ENCODE results near the gene TIMM44.
"Not testable (repeated sequence)": the region's sequence is repeated elsewhere in the genome, so short reads cannot be mapped to it uniquely, and the experiment has no call there.

TIMM44 gene

GRCh38 chr19:7942981-7943443 is 454 bp downstream of the TIMM44 start:
- DNase-seq, result no peak

GRCh38 chr19:7941895-7942596 is 1.4 kb downstream of the TIMM44 start:
- DNase-seq, result no peak

- DNase-seq, result no peak
Measured at GRCh38 chr19:7940841-7941240, 2.6 kb downstream of the TIMM44 start.

GRCh38 chr19:7934766-7935165 is 8.7 kb downstream of the TIMM44 start:
- DNase-seq, result no peak

- DNase-seq, result no peak
Measured at GRCh38 chr19:7933828-7934725, 9.4 kb downstream of the TIMM44 start.

- DNase-seq, result no peak
Measured at GRCh38 chr19:7933411-7933810, 10.1 kb downstream of the TIMM44 start.

GRCh38 chr19:7932930-7933300 is 10.6 kb downstream of the TIMM44 start:
- DNase-seq, result no peak

GRCh38 chr19:7932276-7932929 is 11.1 kb downstream of the TIMM44 start:
- DNase-seq, result no peak

- no peak for DNase-seq
Measured at GRCh38 chr19:7931221-7932061, 12.0 kb downstream of the TIMM44 start.

- no peak for DNase-seq
Measured at GRCh38 chr19:7930765-7931164, 12.7 kb downstream of the TIMM44 start.

GRCh38 chr19:7930030-7930429 is 13.4 kb downstream of the TIMM44 start:
- not testable (repeated sequence) for DNase-seq

- DNase-seq, result no peak
Measured at GRCh38 chr19:7928741-7929701, 14.4 kb downstream of the TIMM44 start.

GRCh38 chr19:7928334-7928706 is 15.1 kb downstream of the TIMM44 start:
- no peak for DNase-seq

- no peak for DNase-seq
Measured at GRCh38 chr19:7927605-7928333, 15.7 kb downstream of the TIMM44 start.

- no peak for DNase-seq
Measured at GRCh38 chr19:7926727-7927604, 16.5 kb downstream of the TIMM44 start.

GRCh38 chr19:7926021-7926726 is 17.3 kb downstream of the TIMM44 start, which contains the start of gene CTXN1:
CTXN1 (minus strand) TSS chr19:7926135; CDS start chr19:7925538, 597 bp downstream.
- DNase-seq, result no peak

GRCh38 chr19:7925171-7925851 is 18.2 kb downstream of the TIMM44 start:
- DNase-seq, result no peak

- DNase-seq, result no peak
Measured at GRCh38 chr19:7924651-7925170, 18.8 kb downstream of the TIMM44 start.
